Left lobe of liver (tissue), 2 donors: ENCODE data around the gene RASA4. TPM values are rescaled to one million over a fixed set of nuclear protein-coding genes. Genes with fewer than 3 reads are reported as not detected.
A peak's percentile ranks its signal among the peaks of the same experiment; 100 is the strongest.
"Not testable (repeated sequence)": the region's sequence is repeated elsewhere in the genome, so short reads cannot be mapped to it uniquely, and the experiment has no call there.

Experiments used
- ATAC-seq: fragments of 200-7000 bp; cut with Tn5 transposase; one replicate; pipeline ENCODE4 v1.9.1; 2020; ENCODE audit warnings: mild to moderate bottlenecking, moderate library complexity
- DNase-seq: peaks from one replicate; pipeline ENCODE4 v3.0.0-alpha.2; 2020; ENCODE audit warnings: low spot score
- total RNA-seq: library from RNA; stranded (reverse); gene quantifications from one replicate; pipeline ENCODE4 v1.2.1, GENCODE V29; 2021
- donor health status: DM: no; HTN: no; CAD: no; lungs with moderate emphysema.
- donor health status: DM: no; HTN: yes; CAD: no.

Gene RASA4
- total RNA-seq, 1 donor from 2014 or later, result 10.7 TPM

GRCh38 chr7:102609734-102610133 lies 6.8 kb downstream of the RASA4 start:
- DNase-seq, ATAC-seq: not testable (repeated sequence)

GRCh38 chr7:102606848-102607247 lies 9.7 kb downstream of the RASA4 start:
- not testable (repeated sequence) for ATAC-seq, DNase-seq

DNA sequence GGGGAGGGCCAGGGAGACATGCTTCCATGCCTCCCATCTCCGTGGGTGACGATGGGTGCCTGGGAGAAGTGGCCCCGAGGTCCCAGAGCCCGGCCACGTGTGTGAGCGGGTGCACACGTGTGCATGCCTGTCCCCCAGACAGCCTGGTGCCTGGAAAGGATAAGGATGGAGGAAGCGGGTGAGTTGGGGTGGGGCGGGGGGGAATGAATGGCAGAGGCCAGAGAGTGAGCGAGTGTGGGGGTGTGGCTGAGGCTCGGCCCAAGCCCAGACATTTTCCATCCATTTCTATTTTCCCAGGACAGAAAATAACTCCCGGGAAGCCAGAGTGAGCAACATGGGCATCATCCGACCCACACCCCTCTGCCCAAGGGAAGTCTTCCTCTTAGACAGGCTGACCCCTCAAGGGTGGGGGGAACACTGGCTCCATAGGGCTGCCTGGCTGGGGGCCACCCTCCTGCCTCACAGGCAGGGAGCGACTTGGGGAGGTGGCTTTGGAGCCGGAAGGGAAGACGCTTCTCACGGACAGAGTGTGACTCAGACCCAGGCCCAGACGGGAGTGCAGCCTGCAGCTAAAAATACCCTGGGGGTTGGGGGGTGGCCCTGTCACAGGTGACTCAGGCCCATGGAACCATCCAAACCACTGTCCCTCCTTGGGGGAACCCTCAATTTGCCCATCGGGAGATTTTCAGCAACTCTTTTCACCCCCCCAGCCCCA lies 12.0 kb downstream of the RASA4 start:
- peak; percentile 9 for ATAC-seq

DNA sequence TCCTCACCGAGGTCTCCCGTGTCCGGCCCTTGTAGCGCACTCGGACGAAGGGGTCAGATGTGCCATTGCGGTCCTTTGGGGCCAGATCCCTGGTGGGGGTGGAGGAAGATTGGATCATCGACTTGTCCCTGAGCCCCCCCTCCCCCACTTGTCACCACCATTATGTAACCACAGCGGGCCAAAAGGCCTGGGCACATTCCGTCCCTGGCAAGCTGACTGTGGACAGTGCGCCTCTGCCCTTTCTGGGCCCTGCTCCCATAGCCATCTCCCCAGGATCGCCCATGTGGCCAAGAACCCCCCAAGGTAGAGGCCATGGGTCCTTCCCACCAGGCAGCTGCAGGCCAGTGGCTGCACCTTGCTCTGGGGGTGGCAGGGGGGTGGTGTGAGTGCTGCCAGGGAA lies 14.2 kb downstream of the RASA4 start:
- DNase-seq, result not testable (repeated sequence)
- ATAC-seq, result peak; percentile 58

More for the DNA sequence above, 12.0 kb downstream of the RASA4 start:
- DNase-seq, result not testable (repeated sequence)

DNA sequence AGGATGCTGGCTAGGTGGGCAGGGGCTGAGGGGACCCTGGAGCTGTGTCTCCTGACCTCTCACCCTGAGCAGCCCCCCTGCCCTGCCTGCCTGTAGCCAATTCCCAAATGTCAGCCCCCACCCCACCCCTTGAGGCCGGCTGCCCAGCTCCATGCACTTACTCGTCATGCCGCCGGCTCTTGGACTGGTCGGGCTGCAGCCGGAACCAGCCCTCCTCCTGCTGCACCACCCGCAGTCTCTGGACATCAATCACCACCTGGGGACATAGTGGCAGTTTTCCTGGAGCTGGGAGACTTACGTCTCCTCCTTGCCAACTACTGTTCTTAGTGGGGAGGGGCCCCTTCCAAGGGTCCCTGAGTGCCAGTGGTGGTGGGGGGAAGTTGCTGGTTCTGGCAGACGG lies 16.9 kb downstream of the RASA4 start:
- not testable (repeated sequence) for ATAC-seq

GRCh38 chr7:102596036-102596435 lies 20.5 kb downstream of the RASA4 start:
- ATAC-seq, DNase-seq: not testable (repeated sequence)

More for the DNA sequence above, 16.9 kb downstream of the RASA4 start:
- DNase-seq, result not testable (repeated sequence)

- ATAC-seq, result peak; percentile 49
- not testable (repeated sequence) for DNase-seq
Observed at GRCh38 chr7:102593637-102594334, 22.8 kb downstream of the RASA4 start.

- ATAC-seq (peak; percentile 72), DNase-seq (peak; percentile 51)
Observed at GRCh38 chr7:102592477-102593019, 24.0 kb downstream of the RASA4 start.

GRCh38 chr7:102589857-102590256 lies 26.7 kb downstream of the RASA4 start:
- ATAC-seq, result peak; percentile 52
- not testable (repeated sequence) for DNase-seq

DNA sequence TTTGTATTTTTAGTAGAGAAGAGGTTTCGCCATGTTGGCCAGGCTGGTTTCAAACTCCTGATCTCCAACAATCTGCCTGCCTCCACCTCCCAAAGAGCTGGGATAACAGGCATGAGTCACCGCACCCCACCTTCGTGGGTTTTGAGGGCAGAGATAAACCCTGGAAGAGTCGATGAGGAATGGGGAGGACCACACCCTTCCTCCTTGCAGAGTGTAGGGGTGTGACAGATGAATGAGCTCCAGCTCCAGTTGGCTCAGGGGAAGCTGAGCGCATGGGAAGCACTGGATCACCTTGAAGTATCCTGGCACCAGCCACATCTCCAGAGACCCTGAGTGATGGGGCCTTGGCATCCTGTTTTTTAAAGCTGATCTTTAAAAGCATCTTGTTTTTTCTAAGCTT lies 33.1 kb downstream of the RASA4 start:
- ATAC-seq, DNase-seq: not testable (repeated sequence)

DNA sequence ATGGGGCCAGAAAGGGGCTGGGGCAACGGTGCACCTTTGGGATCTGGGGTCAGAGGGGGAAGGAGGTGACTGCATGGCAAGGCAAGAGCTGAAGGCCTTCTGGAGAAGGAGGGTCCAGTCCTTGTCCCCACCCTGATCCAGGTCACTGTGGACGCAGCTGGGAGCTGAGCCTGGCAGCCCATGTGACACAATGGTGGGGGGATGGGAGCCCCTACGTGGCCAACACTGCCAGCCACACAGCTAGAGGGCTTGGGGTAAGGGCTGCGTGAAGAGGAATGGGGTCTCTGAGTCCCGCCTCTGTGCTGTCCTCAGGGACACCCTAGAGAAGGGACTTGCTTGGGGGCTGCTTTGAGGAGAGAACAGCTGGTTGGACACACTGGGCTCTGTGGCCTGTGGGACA lies 34.8 kb downstream of the RASA4 start:
- ATAC-seq, DNase-seq: not testable (repeated sequence)

GRCh38 chr7:102578486-102578885 lies 38.1 kb downstream of the RASA4 start:
- peak; percentile 9 for ATAC-seq
- peak; percentile 48 for DNase-seq

GRCh38 chr7:102577315-102578240 lies 39.0 kb downstream of the RASA4 start:
- peak; percentile 47 for DNase-seq
- ATAC-seq, result not testable (repeated sequence)

GRCh38 chr7:102576363-102576762 lies 40.2 kb downstream of the RASA4 start:
- ATAC-seq, DNase-seq: not testable (repeated sequence)

- not testable (repeated sequence) for DNase-seq, ATAC-seq
Observed at GRCh38 chr7:102574607-102575006, 41.9 kb downstream of the RASA4 start.

GRCh38 chr7:102572261-102573239 lies 44.0 kb downstream of the RASA4 start, which contains the start of gene POLR2J3:
Gene POLR2J3, minus strand, starts transcription at chr7:102572583. Its CDS starts 62 bp downstream, at chr7:102572521.
- peak; percentile 93 for ATAC-seq
- peak; percentile 100 for DNase-seq

- ATAC-seq, result not testable (repeated sequence)
- DNase-seq, result peak; percentile 46
Observed at GRCh38 chr7:102568620-102569019, 47.9 kb downstream of the RASA4 start.

GRCh38 chr7:102550808-102551422 lies 65.6 kb downstream of the RASA4 start, which contains the start of gene SPDYE2:
Gene SPDYE2, plus strand, starts transcription at chr7:102551226. Its CDS starts 2,030 bp downstream, at chr7:102553256.
- peak; percentile 33 for ATAC-seq
- DNase-seq, result not testable (repeated sequence)
